Psoas muscle (tissue), 8 donors: ENCODE results near the gene PRPF8. TPM values are rescaled to one million over a fixed set of nuclear protein-coding genes. Genes with fewer than 3 reads are reported as not detected.

Experiments
- ATAC-seq, 4 donors: fragments of 200-7000 bp; cut with Tn5 transposase; one replicate each; pipeline ENCODE4 v1.9.1; 2020; ENCODE audit warnings: moderate library complexity in 3 of 4, mild to moderate bottlenecking in 2 of 4
- DNase-seq, 2 donors: peaks; one replicate each; pipeline ENCODE4 v3.0.0-alpha.2; 2020
- H3K27ac ChIP-seq: fragments of 200-600 bp; one replicate; pipeline ENCODE4 v1.8.0; 2022
- H3K27me3 ChIP-seq, 3 donors: fragments of 200-600 bp in 1 of 3; one replicate each; pipeline versions ENCODE4 v1.6.1 to v1.8.0; 2013 to 2022; ENCODE audit warnings: low read length in 2 of 3, mild to moderate bottlenecking in 2 of 3, moderate library complexity in 1 of 3; ENCODE audit not compliant: insufficient read depth in 3 of 3
- H3K36me3 ChIP-seq, 2 donors: fragments of 200-600 bp in 1 of 2; one replicate each; pipeline versions ENCODE4 v1.6.1 to v1.8.0; 2013 to 2022; ENCODE audit warnings: low read depth in 1 of 2, mild to moderate bottlenecking in 1 of 2, moderate library complexity in 1 of 2; ENCODE audit not compliant: insufficient read depth in 1 of 2
- H3K4me1 ChIP-seq: fragments of 200-600 bp; one replicate; pipeline ENCODE4 v1.8.0; 2022
- H3K4me3 ChIP-seq: fragments of 200-600 bp; one replicate; pipeline ENCODE4 v1.8.0; 2022; ENCODE audit warnings: mild to moderate bottlenecking
- H3K9me3 ChIP-seq: fragments of 200-600 bp; one replicate; pipeline ENCODE4 v1.8.0; 2022
- WGBS, 3 donors: extraction: QIAGEN DNeasy Blood & Tissue Kit; methylation state at CpG; one replicate each; pipeline versions ENCODE4 v1.1.6 to v1.1.7; 2013; 5-methylcytosine and 5-hydroxymethylcytosine counted together
- intact Hi-C, 2 donors: fragments of 100-400 bp; cut with DNase I; formaldehyde crosslinking; loops; one replicate each; pipeline versions ENCODE4 v1.11.0 to v1.14.2; 2022
- polyA plus RNA-seq, 3 donors: library from polyadenylated mRNA; stranded (reverse); fragments of 200-250 nt; gene quantifications; one replicate each; pipeline ENCODE4 v1.2.3, GENCODE V29; 2013
- total RNA-seq, 4 donors: library from RNA; stranded (reverse); fragmentation: NEBNext Ultra II Directional in 2 of 4; extraction: Animal tissue kit (Norgen Biotek cat#: 25700) in 2 of 4; gene quantifications; one replicate each; pipeline versions ENCODE4 v1.2.1 to v1.2.4, GENCODE V29; 2021 to 2023
- TF ChIP-seq, protein P1 (sequence below): fragments of 200-600 bp; IDR thresholded peaks from one replicate; pipeline ENCODE4 v1.8.0; 2022; ENCODE audit warnings: antibody characterized with exemption
- donor health status: healthy with polysubstance abuse.
- donor health status: DM: no; HTN: no; CAD: no; lungs with moderate emphysema.
- donor health status: Bipolar disorder and iron deficiency.
- donor health status: healthy.
- donor health status: DM: yes; HTN: yes; CAD: no.
- donor health status: DM: no; HTN: no; CAD: no.
- donor health status: DM: no; HTN: no; CAD: no.
- donor health status: DM: yes; HTN: yes; CAD: no.

PRPF8 gene
- total and polyA plus RNA-seq, 7 donors: 84.8 to 305 (median 218) TPM

DNA sequence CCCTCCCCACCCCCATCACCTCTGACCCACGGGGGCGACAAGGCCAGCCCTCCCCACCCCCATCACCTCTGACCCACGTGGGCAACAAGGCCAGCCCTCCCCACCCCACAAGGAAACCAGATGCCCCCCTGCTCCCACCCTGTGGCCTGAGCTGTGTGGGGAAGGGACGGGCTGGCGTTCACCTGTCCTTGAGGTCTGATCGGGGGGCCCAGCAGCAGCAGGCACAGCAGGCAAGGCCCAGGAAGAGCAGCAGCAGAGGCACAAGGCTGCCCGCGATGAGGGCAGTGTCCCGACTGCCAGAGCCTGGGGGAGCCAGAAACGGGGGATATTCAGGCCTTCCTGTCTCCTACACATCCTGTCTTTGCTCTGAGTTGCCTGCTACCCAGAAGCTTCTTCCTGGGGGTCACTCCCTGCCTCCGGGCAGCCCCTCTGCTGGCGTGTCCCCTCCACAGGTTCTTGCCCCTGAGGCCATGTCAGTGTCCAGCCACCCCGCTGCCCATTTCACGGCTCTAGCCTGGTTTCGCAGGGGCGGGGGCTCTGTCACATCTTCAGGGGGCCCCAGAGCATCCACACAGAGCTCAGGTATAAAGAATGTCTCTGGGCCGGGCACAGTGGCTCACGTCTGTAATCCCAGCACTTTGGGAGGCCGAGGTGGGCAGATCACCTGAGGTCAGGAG lies 45.9 kb downstream of the PRPF8 start:
- Histone ChIP-seq H3K27ac (no peak overlapping the region), H3K27me3 (no peaks in the 10 kb centered on the region), H3K4me1 (peaks cover 9% of the 10 kb centered on the region), H3K36me3 (peaks cover 0 to 34% of the 10 kb centered on the region in 2 donors), H3K4me3 (no peak overlapping the region), H3K9me3 (no peaks in the 10 kb centered on the region)
- no peak for DNase-seq
- no peak for ATAC-seq
- intact Hi-C loops: no loop called here
- 77 to 85% (median 84%) methylated on average over 18 to 19 of the region's 19 CpGs for WGBS, 3 donors
- TF ChIP-seq, protein P1, sequence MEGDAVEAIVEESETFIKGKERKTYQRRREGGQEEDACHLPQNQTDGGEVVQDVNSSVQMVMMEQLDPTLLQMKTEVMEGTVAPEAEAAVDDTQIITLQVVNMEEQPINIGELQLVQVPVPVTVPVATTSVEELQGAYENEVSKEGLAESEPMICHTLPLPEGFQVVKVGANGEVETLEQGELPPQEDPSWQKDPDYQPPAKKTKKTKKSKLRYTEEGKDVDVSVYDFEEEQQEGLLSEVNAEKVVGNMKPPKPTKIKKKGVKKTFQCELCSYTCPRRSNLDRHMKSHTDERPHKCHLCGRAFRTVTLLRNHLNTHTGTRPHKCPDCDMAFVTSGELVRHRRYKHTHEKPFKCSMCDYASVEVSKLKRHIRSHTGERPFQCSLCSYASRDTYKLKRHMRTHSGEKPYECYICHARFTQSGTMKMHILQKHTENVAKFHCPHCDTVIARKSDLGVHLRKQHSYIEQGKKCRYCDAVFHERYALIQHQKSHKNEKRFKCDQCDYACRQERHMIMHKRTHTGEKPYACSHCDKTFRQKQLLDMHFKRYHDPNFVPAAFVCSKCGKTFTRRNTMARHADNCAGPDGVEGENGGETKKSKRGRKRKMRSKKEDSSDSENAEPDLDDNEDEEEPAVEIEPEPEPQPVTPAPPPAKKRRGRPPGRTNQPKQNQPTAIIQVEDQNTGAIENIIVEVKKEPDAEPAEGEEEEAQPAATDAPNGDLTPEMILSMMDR: no peak

DNA sequence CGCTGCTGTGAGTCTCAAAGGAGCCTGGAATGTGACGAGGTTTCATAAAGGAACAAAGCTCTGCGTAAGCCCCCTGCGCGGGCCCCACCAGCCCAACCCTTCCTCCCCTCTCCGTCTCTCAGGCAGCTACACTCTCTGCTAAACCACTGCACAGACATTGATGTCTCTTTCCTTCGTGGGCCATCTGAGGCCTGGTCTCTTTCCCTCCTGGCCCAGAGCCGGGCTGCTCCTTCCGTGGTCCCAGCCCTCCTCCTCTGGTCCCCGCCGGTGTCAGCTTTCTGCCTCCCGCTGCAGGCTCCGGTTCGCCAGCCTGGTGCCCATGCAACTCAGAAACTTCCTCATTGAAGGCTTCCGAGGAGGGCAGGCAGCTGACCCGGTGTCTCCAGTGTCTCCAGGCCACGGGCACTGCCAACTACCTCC lies 46.5 kb downstream of the PRPF8 start:
- WGBS, 3 donors: 75 to 77% (median 76%) methylated on average over 16 to 17 of the region's 17 CpGs
- intact Hi-C loops: no loop called here
- H3K4me3 ChIP-seq: no peak overlapping the region
- ATAC-seq: no peak
- no peak overlapping the region for H3K27ac ChIP-seq
- no peaks in the 10 kb centered on the region for H3K27me3 ChIP-seq
- no peak for DNase-seq
- TF ChIP-seq, protein P1: no peak
- peaks cover 0 to 34% of the 10 kb centered on the region in 2 donors for H3K36me3 ChIP-seq
- H3K4me1 ChIP-seq: peaks cover 8% of the 10 kb centered on the region
- H3K9me3 ChIP-seq: no peaks in the 10 kb centered on the region

GRCh38 chr17:1636732-1637285 lies 47.9 kb downstream of the PRPF8 start:
- Histone ChIP-seq H3K27ac (no peak overlapping the region), H3K36me3 (peaks cover 0 to 34% of the 10 kb centered on the region in 2 donors), H3K4me3 (no peak overlapping the region), H3K27me3 (no peaks in the 10 kb centered on the region), H3K9me3 (no peaks in the 10 kb centered on the region), H3K4me1 (peaks cover 10% of the 10 kb centered on the region)
- DNase-seq (no peak), ATAC-seq (no peak)
- 82 to 85% (median 84%) methylated on average over 15 of the region's 15 CpGs for WGBS, 3 donors
- TF ChIP-seq, protein P1: no peak
- intact Hi-C loops: no loop called here

DNA sequence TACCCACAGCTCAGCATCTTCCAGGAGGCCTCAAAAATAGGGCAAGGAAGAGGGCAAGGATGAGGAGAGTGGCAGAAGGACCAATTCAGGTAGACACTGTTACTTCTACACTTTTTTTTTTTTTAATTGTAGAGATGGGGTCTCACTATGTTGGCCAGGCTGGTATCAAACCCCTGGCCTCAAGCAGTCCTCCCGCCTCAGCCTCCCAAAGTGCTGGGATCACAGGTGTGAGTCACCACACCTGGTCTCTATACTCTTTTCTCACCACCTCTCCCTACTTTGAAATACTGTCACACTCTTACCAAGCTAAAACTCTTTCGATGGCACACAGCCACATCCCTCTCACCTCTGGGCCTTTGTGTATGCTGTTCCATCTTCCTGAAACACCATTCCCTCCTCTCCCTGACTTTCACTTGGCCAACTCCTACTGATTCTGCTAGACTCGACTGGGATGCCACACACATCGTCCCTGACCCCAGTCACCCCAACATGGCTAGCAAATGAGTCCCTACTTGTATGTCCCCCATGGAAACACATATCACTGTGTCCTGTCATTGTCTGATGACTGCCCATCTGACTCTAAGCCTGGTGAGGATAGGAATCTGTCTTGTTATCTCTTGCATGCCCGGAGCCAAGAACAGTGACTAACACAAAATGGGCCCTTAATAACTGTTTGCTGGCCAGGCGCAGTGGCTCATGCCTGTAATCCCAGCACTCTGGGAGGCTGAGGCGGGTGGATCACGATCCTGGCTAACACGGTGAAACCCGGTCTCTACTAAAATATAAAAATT lies 48.8 kb downstream of the PRPF8 start:
- no peak overlapping the region for H3K27ac ChIP-seq
- DNase-seq (no peak), ATAC-seq (no peak)
- H3K27me3 ChIP-seq: no peaks in the 10 kb centered on the region
- intact Hi-C loops: no loop called here
- H3K36me3 ChIP-seq: peaks cover 0 to 34% of the 10 kb centered on the region in 2 donors
- no peak overlapping the region for H3K4me3 ChIP-seq
- TF ChIP-seq, protein P1: no peak
- 86 to 93% (median 88%) methylated on average over 10 of the region's 10 CpGs for WGBS, 3 donors
- peaks cover 14% of the 10 kb centered on the region for H3K4me1 ChIP-seq
- no peaks in the 10 kb centered on the region for H3K9me3 ChIP-seq
